ENCODE data around the gene AHRR. TPM values are rescaled to one million over a fixed set of nuclear protein-coding genes. Genes with fewer than 3 reads are reported as not detected.

AHRR gene
- total RNA-seq, 1 donor from 2014 or later = 0.29 TPM

GRCh38 chr5:344668-345067, 23.2 kb downstream of the AHRR start:
- no peak for TF ChIP-seq CTCF (conservative IDR thresholded peaks at IDR 0.05; ENCODE audit: low read depth, low read length)
- no peak for DNase-seq (ENCODE audit: low read depth)

GRCh38 chr5:345404-346195, 24.1 kb downstream of the AHRR start:
- no peak overlapping the region for H3K4me3 ChIP-seq (ENCODE audit: low read depth, low read length)
- DNase-seq (ENCODE audit: low read depth) = no peak
- TF ChIP-seq CTCF (conservative IDR thresholded peaks at IDR 0.05; ENCODE audit: low read depth, low read length) = no peak

More at GRCh38 chr5:344668-345067, 23.2 kb downstream of the AHRR start:
- no peak overlapping the region for H3K4me3 ChIP-seq (ENCODE audit: low read depth, low read length)

- H3K4me3 ChIP-seq (ENCODE audit: low read depth, low read length) = no peak overlapping the region
- TF ChIP-seq CTCF (conservative IDR thresholded peaks at IDR 0.05; ENCODE audit: low read depth, low read length) = no peak
- no peak for DNase-seq (ENCODE audit: low read depth)
Observed at GRCh38 chr5:346229-346935, 24.9 kb downstream of the AHRR start.

GRCh38 chr5:347712-348284, 26.3 kb downstream of the AHRR start:
- H3K4me3 ChIP-seq (ENCODE audit: low read depth, low read length) = no peak overlapping the region
- no peak for TF ChIP-seq CTCF (conservative IDR thresholded peaks at IDR 0.05; ENCODE audit: low read depth, low read length)
- no peak for DNase-seq (ENCODE audit: low read depth)

- no peak for DNase-seq (ENCODE audit: low read depth)
- H3K4me3 ChIP-seq (ENCODE audit: low read depth, low read length) = no peak overlapping the region
- no peak for TF ChIP-seq CTCF (conservative IDR thresholded peaks at IDR 0.05; ENCODE audit: low read depth, low read length)
Observed at GRCh38 chr5:348726-349125, 27.2 kb downstream of the AHRR start.

- H3K4me3 ChIP-seq (ENCODE audit: low read depth, low read length) = no peak overlapping the region
- peak; percentile 38 for TF ChIP-seq CTCF (conservative IDR thresholded peaks at IDR 0.05; ENCODE audit: low read depth, low read length)
- DNase-seq (ENCODE audit: low read depth) = no peak
Observed at GRCh38 chr5:350355-350754, 28.8 kb downstream of the AHRR start.

All from epithelial cell of proximal tubule (primary cell).